Measurements from ENCODE around the gene ROPN1L.

DNA sequence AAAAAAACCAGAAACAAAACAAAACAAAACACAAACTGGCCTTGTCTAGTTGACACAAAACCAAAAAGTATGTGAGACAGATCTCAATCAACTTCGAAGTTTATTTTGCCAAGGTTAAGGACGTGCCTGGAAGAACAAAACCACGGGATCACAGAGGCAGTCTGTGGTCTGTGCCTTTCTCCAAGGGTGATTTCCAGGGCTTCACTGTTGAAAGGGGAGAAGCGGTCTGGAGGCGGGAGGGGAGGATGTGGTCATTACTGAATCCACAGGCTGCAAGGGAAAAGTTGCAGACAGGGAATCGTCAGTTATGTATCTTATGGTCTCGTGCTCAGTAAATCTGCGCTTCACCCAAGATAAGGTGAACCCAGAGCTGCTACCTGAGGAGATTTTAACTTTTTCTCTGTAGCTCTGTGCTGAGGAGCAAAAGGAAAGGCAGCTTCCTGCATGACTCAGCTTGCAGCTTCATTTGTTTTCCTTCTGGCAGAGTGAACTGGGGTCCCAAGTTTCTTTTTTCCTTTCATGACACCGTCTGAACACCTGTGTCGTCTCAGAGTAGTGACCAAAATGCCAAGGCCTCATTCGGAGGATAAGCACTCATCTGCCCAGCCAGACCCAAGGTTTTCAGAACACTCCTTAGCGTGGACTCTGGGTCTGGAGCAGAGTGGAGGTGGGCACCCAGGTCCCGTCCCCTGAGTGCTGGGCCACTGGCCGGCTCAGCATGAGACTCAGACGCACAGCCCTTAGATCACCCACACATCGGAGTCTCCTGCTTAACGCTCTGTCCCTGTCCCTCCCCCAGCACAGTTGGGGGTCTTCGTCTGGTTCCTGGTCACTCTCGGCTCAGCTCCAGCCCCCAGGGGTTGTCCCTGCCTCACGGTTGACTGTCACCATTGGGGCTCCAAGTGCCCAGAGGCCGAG is 25.9 kb downstream of the ROPN1L start:
- no peak for TF ChIP-seq CEBPB (IDR thresholded peaks at IDR 0.05; ENCODE audit: low read depth, low read length)
- TF ChIP-seq SMC3 (IDR thresholded peaks at IDR 0.05; ENCODE audit: low read depth, low read length), result no peak
- peak; percentile 32; the same call in 1 of the 2 replicates for TF ChIP-seq BHLHE40 (IDR thresholded peaks at IDR 0.05; ENCODE audit: low read depth, low read length)
- TF ChIP-seq POLR2A (IDR thresholded peaks at IDR 0.05; ENCODE audit: low read depth, low read length), result no peak
- TF ChIP-seq, protein P1, sequence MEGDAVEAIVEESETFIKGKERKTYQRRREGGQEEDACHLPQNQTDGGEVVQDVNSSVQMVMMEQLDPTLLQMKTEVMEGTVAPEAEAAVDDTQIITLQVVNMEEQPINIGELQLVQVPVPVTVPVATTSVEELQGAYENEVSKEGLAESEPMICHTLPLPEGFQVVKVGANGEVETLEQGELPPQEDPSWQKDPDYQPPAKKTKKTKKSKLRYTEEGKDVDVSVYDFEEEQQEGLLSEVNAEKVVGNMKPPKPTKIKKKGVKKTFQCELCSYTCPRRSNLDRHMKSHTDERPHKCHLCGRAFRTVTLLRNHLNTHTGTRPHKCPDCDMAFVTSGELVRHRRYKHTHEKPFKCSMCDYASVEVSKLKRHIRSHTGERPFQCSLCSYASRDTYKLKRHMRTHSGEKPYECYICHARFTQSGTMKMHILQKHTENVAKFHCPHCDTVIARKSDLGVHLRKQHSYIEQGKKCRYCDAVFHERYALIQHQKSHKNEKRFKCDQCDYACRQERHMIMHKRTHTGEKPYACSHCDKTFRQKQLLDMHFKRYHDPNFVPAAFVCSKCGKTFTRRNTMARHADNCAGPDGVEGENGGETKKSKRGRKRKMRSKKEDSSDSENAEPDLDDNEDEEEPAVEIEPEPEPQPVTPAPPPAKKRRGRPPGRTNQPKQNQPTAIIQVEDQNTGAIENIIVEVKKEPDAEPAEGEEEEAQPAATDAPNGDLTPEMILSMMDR (conservative IDR thresholded peaks at IDR 0.05; ENCODE audit: low read depth, low read length), result no peak
- TF ChIP-seq MXI1 (IDR thresholded peaks at IDR 0.05; ENCODE audit: borderline replicate concordance, low read depth, low read length), result no peak
- no peak for TF ChIP-seq CHD1 (IDR thresholded peaks at IDR 0.05; ENCODE audit: low read depth, low read length)
- no peak; the same call in 1 of the 2 replicates for TF ChIP-seq RAD21 (IDR thresholded peaks at IDR 0.05; ENCODE audit: low read length)
- no peak for TF ChIP-seq RFX5 (IDR thresholded peaks at IDR 0.05; ENCODE audit: low read depth, low read length)
- TF ChIP-seq, protein P2, sequence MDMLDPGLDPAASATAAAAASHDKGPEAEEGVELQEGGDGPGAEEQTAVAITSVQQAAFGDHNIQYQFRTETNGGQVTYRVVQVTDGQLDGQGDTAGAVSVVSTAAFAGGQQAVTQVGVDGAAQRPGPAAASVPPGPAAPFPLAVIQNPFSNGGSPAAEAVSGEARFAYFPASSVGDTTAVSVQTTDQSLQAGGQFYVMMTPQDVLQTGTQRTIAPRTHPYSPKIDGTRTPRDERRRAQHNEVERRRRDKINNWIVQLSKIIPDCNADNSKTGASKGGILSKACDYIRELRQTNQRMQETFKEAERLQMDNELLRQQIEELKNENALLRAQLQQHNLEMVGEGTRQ (IDR thresholded peaks at IDR 0.05; ENCODE audit: low read depth, low read length), result no peak
- no peak for TF ChIP-seq RCOR1 (IDR thresholded peaks at IDR 0.05; ENCODE audit: insufficient replicate concordance, low read length)
- TF ChIP-seq FOS (IDR thresholded peaks at IDR 0.05; ENCODE audit: low read depth, low read length), result no peak
- TF ChIP-seq NFE2L2 (IDR thresholded peaks at IDR 0.05; ENCODE audit: low read depth, low read length), result no peak
